Endothelial cell of umbilical vein (primary cell): ENCODE measurements around the gene ILKAP. TPM values are rescaled to one million over a fixed set of nuclear protein-coding genes. Genes with fewer than 3 reads are reported as not detected.
A peak's percentile ranks its signal among the peaks of the same experiment; 100 is the strongest.

ENCODE experiments used
- BruUV-seq: library from RNA; stranded (reverse); fragments of 400-500 nt; replicated peaks from 2 replicates; lab custom pipeline; 2021; lab: Mats Ljungman, UMichigan
- CTCF ChIA-PET: fragments of 300-600, 350-600 bp; sonication (Branson Sonifier 250); formaldehyde crosslinking; loops from one replicate; lab custom pipeline; 2021; ENCODE audit warnings: antibody characterized with exemption, inconsistent platforms; lab: Charles Lee
- POLR2A ChIA-PET: fragments of 300-600, 350-600 bp; sonication (Branson Sonifier 250); formaldehyde crosslinking; loops from one replicate; lab custom pipeline; 2021; ENCODE audit warnings: antibody characterized with exemption, inconsistent platforms; lab: Charles Lee
- DNase-seq: peaks from one replicate; pipeline ENCODE4 v3.0.0-alpha.2; 2011; ENCODE audit warnings: low read depth, low spot score
- FAIRE-seq: peaks from 2 replicates; lab custom pipeline; 2011; peaks lifted over from hg19 to GRCh38; lab: Jason Lieb, UNC
- H2AFZ ChIP-seq: 2 replicates; pipeline ENCODE4 v1.6.0; 2012; ENCODE audit warnings: low read depth, low read length, control low read depth, inconsistent platforms
- H3K27ac ChIP-seq: 2 replicates; pipeline ENCODE4 v1.5.1; 2011; ENCODE audit warnings: low read depth, mild to moderate bottlenecking, control low read depth, low read length, moderate library complexity; ENCODE audit not compliant: insufficient read depth
- H3K27me3 ChIP-seq, 2 experiments: 2 replicates each; pipeline versions ENCODE4 v1.6.0 to v1.6.1; 2011; ENCODE audit warnings: low read length in 2 of 2, mixed read lengths in 1 of 2; ENCODE audit not compliant: control insufficient read depth in 2 of 2, insufficient read depth in 2 of 2
- H3K36me3 ChIP-seq, 2 experiments: 2 replicates in 1 of 2; 3 replicates in 1 of 2; pipeline ENCODE4 v1.5.1; 2011; ENCODE audit warnings: low read length in 2 of 2, mild to moderate bottlenecking in 1 of 2, moderate library complexity in 1 of 2; ENCODE audit not compliant: control insufficient read depth in 2 of 2, insufficient read depth in 2 of 2; ENCODE audit errors: extremely low read depth in 1 of 2
- H3K4me1 ChIP-seq: 3 replicates; pipeline ENCODE4 v1.5.1; 2011; ENCODE audit warnings: mild to moderate bottlenecking, low read length; ENCODE audit not compliant: control insufficient read depth, insufficient read depth; ENCODE audit errors: extremely low read depth
- H3K4me2 ChIP-seq: 2 replicates; pipeline ENCODE4 v1.6.1; 2011; ENCODE audit warnings: low read length, control low read depth, mixed read lengths; ENCODE audit not compliant: insufficient read depth
- H3K4me3 ChIP-seq, 3 experiments: fragments of 200-600 bp in 1 of 3; sonication (generic), shearing (Covaris generic) in 1 of 3; replicated peaks in 1 of 3; 2 replicates each; pipeline ENCODE4 v1.5.1; 2011 to 2016; ENCODE audit warnings: control low read depth in 3 of 3, low read length in 3 of 3, mild to moderate bottlenecking in 2 of 3, inconsistent platforms in 1 of 3, low read depth in 1 of 3, moderate library complexity in 1 of 3; ENCODE audit not compliant: insufficient read depth in 1 of 3
- H3K79me2 ChIP-seq: 2 replicates; pipeline ENCODE4 v1.6.0; 2012; ENCODE audit warnings: low read length, inconsistent platforms; ENCODE audit not compliant: control insufficient read depth, insufficient read depth
- H3K9ac ChIP-seq: replicated peaks from 2 replicates; pipeline ENCODE3; 2011; ENCODE audit warnings: low read length, control low read depth; ENCODE audit not compliant: insufficient read depth; ENCODE audit errors: extremely low read depth
- H3K9me1 ChIP-seq: replicated peaks from 3 replicates; pipeline ENCODE4 v1.6.0; 2011; ENCODE audit warnings: mild to moderate bottlenecking, low read length; ENCODE audit not compliant: control insufficient read depth, insufficient read depth; ENCODE audit errors: extremely low read depth
- H3K9me3 ChIP-seq: replicated peaks from 2 replicates; pipeline ENCODE4 v1.5.1; 2012; ENCODE audit warnings: low read length, inconsistent platforms; ENCODE audit not compliant: control insufficient read depth, insufficient read depth
- H4K20me1 ChIP-seq: replicated peaks from 2 replicates; pipeline ENCODE3; 2011; ENCODE audit warnings: mild to moderate bottlenecking, low read length; ENCODE audit not compliant: control insufficient read depth, insufficient read depth; ENCODE audit errors: extremely low read depth
- EZH2 ChIP-seq: IDR thresholded peaks from 2 replicates; pipeline ENCODE4 v1.6.1; 2012; ENCODE audit warnings: borderline replicate concordance, low read depth, mild to moderate bottlenecking, moderate library complexity, low read length, inconsistent platforms; ENCODE audit not compliant: severe bottlenecking
- JUN ChIP-seq: IDR thresholded peaks from 2 replicates; pipeline ENCODE4 v1.6.1; 2011; ENCODE audit warnings: borderline replicate concordance, low read depth; ENCODE audit not compliant: insufficient read length, insufficient read depth
- MYC ChIP-seq: IDR thresholded peaks from one replicate; pipeline ENCODE4 v1.6.1; 2011; ENCODE audit warnings: mild to moderate bottlenecking, low read depth, low read length
- POLR2AphosphoS5 ChIP-seq: IDR thresholded peaks from 2 replicates; pipeline ENCODE4 v1.6.1; 2012; ENCODE audit warnings: low read depth, mild to moderate bottlenecking, control low read depth, low read length, moderate library complexity; ENCODE audit not compliant: insufficient read depth
- dilution Hi-C: fragments of 300-500 bp; cut with MboI; formaldehyde crosslinking; loops from one replicate; pipeline ENCODE4 v1.15.0; 2019; ENCODE audit warnings: low sequenced_read_pairs; ENCODE audit not compliant: extremely low pct_ligation_motif_present
- intact Hi-C: fragments of 100-400 bp; cut with micrococcal nuclease; formaldehyde crosslinking; loops from one replicate; pipeline ENCODE4 v1.10.0; 2022
- polyA plus RNA-seq, 4 experiments: library from polyadenylated mRNA; depleted of rRNA in 3 of 4; stranded (reverse) in 3 of 4; unstranded in 1 of 4; fragments of >200 nt; gene quantifications; 2 replicates each; pipeline versions ENCODE4 v1.2.1 to v1.2.3, GENCODE V29; 2011 to 2012; ENCODE audit warnings: missing spikeins in 1 of 4
- total RNA-seq: library from RNA; stranded (reverse); gene quantifications from 2 replicates; pipeline ENCODE4 v1.2.3, GENCODE V29; 2021
- TF ChIP-seq, protein P1 (sequence below), 2 donors: IDR thresholded peaks; 1 replicate in 1 of 2; 2 replicates in 1 of 2; pipeline ENCODE4 v1.5.1; 2011; ENCODE audit warnings: low read length in 2 of 2, mild to moderate bottlenecking in 2 of 2, moderate library complexity in 2 of 2, control low read depth in 1 of 2, inconsistent platforms in 1 of 2, low read depth in 1 of 2; ENCODE audit not compliant: insufficient read depth in 1 of 2; ENCODE audit errors: extremely low read depth in 1 of 2

ILKAP gene
- total and polyA plus RNA-seq, 2 donors (not counting 3 experiments of a cell fraction or from before 2014, with no cell fraction given): 49.2 to 49.8 TPM

DNA sequence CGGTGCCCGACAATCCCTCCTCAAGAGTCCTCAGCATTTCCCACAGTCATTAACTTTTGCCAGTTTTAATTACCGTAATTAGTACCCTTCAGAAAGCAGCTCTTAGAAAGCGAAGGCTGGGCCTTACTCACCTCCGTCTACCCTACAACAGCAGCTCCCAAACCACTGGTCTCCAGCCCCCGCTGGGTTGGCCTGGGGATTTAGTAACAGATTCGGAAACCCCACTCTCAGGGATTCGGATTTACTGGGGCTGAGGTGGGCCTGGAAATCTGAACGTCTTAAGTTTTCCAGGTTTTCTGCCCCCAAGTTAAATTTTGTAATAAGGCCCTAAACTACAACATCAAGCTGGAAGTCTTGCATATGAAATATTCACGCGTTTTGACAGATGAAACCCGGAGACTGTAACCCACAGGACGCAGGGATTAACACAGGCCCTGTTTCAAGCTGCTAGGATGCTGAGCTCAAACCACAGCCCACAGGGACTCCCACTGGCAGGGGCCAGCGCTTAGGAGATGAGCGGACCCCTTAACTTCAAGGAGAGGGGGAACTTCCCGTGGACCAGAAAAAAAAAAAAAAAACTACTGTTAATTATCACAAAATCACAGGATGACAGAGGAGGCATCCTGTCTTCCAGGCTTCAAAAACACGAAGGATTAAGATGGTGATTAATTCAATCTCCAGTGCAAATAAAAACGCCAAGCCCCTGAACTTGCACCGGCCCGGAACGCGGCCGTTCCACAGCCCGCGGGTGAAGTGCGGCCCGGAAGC is 985 bp downstream of the ILKAP start:
- H3K27ac ChIP-seq: peak overlapping the region; percentile 79
- H3K27me3 ChIP-seq: peaks cover 3 to 5% of the 10 kb centered on the region in 2 experiments
- CTCF ChIA-PET: interaction anchor here (0.8 to 2.5 kb wide), 5 partner anchors 13 to 344 kb away, joined by 3 to 21 read pairs (median 3); no protein-coding TSS in a partner anchor
- TF ChIP-seq POLR2AphosphoS5 (no peak), JUN (no peak), EZH2 (no peak), MYC (no peak)
- TF ChIP-seq, protein P1, sequence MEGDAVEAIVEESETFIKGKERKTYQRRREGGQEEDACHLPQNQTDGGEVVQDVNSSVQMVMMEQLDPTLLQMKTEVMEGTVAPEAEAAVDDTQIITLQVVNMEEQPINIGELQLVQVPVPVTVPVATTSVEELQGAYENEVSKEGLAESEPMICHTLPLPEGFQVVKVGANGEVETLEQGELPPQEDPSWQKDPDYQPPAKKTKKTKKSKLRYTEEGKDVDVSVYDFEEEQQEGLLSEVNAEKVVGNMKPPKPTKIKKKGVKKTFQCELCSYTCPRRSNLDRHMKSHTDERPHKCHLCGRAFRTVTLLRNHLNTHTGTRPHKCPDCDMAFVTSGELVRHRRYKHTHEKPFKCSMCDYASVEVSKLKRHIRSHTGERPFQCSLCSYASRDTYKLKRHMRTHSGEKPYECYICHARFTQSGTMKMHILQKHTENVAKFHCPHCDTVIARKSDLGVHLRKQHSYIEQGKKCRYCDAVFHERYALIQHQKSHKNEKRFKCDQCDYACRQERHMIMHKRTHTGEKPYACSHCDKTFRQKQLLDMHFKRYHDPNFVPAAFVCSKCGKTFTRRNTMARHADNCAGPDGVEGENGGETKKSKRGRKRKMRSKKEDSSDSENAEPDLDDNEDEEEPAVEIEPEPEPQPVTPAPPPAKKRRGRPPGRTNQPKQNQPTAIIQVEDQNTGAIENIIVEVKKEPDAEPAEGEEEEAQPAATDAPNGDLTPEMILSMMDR (IDR thresholded peaks at IDR 0.05; ENCODE audit: extremely low read depth in 1 of 2, insufficient read depth in 1 of 2, low read depth in 1 of 2, low read length in 2 of 2): no peak
- peaks cover 59% of the 10 kb centered on the region for H3K79me2 ChIP-seq
- DNase-seq (peak; percentile 39), FAIRE-seq (peak; percentile 65)
- H3K9ac ChIP-seq: peak overlapping the region; percentile 92
- POLR2A ChIA-PET: interaction anchor here (0.6 to 0.7 kb wide), 2 partner anchors 222 to 1621 kb away, joined by 3 to 4 read pairs; no protein-coding TSS in a partner anchor
- dilution Hi-C loops: no loop called here
- H3K9me3 ChIP-seq: no peaks in the 10 kb centered on the region
- H3K4me2 ChIP-seq: peak overlapping the region; percentile 84
- peak overlapping the region; percentile 70 for H2AFZ ChIP-seq
- no peaks in the 10 kb centered on the region for H4K20me1 ChIP-seq
- no peaks in the 10 kb centered on the region for H3K36me3 ChIP-seq
- BruUV-seq: TSS peak; percentile 29
- H3K4me1 ChIP-seq: peaks cover 12% of the 10 kb centered on the region
- H3K9me1 ChIP-seq: no peaks in the 10 kb centered on the region
- intact Hi-C loops: loop anchor here (1.0 to 2.0 kb wide), 3 partner anchors 33 to 60 kb away; partner anchors contain the start of gene ERFE
- H3K4me3 ChIP-seq: peak overlapping the region; percentile 83 to 91 (median 87)
